ENCODE measurements around the gene XCL1.

XCL1 gene

GRCh38 chr1:168607872-168608428 lies 31.5 kb downstream of the XCL1 start:
- DNase-seq, result no peak

GRCh38 chr1:168608796-168609715 lies 32.7 kb downstream of the XCL1 start:
- DNase-seq, result no peak

- no peak for DNase-seq
Observed at GRCh38 chr1:168609741-168610510, 33.5 kb downstream of the XCL1 start.

- DNase-seq, result no peak
Observed at GRCh38 chr1:168613038-168613451, 36.6 kb downstream of the XCL1 start.

- DNase-seq, result no peak
Observed at GRCh38 chr1:168613691-168614231, 37.4 kb downstream of the XCL1 start.

- no peak for DNase-seq
Observed at GRCh38 chr1:168614235-168614634, 37.8 kb downstream of the XCL1 start.

GRCh38 chr1:168615965-168616364 lies 39.6 kb downstream of the XCL1 start:
- DNase-seq, result no peak

GRCh38 chr1:168617974-168618750 lies 41.8 kb downstream of the XCL1 start:
- DNase-seq, result no peak

- peak in 1 of 5 experiments; percentile 5 for DNase-seq
Observed at GRCh38 chr1:168618886-168619285, 42.5 kb downstream of the XCL1 start.

GRCh38 chr1:168621356-168621755 lies 45.0 kb downstream of the XCL1 start:
- no peak for DNase-seq

- no peak for DNase-seq
Observed at GRCh38 chr1:168623003-168623828, 46.8 kb downstream of the XCL1 start.

- no peak for DNase-seq
Observed at GRCh38 chr1:168623831-168624230, 47.4 kb downstream of the XCL1 start.

- DNase-seq, result no peak
Observed at GRCh38 chr1:168626326-168626725, 49.9 kb downstream of the XCL1 start.

GRCh38 chr1:168627370-168627769 lies 51.0 kb downstream of the XCL1 start:
- DNase-seq, result no peak

- DNase-seq, result no peak
Observed at GRCh38 chr1:168628807-168629206, 52.4 kb downstream of the XCL1 start.

- no peak for DNase-seq
Observed at GRCh38 chr1:168629466-168629865, 53.1 kb downstream of the XCL1 start.
